HG03354 (cell line): ENCODE results near the gene ELMO1.
A peak's percentile ranks its signal among the peaks of the same experiment; 100 is the strongest.

Experiments used
- ATAC-seq: cut with Tn5 transposase; IDR thresholded peaks from one replicate; pipeline ENCODE4 v1.9.1; 2021; ENCODE audit warnings: mild to moderate bottlenecking; ENCODE audit not compliant: unreplicated experiment, poor library complexity, severe bottlenecking

ELMO1 gene

DNA sequence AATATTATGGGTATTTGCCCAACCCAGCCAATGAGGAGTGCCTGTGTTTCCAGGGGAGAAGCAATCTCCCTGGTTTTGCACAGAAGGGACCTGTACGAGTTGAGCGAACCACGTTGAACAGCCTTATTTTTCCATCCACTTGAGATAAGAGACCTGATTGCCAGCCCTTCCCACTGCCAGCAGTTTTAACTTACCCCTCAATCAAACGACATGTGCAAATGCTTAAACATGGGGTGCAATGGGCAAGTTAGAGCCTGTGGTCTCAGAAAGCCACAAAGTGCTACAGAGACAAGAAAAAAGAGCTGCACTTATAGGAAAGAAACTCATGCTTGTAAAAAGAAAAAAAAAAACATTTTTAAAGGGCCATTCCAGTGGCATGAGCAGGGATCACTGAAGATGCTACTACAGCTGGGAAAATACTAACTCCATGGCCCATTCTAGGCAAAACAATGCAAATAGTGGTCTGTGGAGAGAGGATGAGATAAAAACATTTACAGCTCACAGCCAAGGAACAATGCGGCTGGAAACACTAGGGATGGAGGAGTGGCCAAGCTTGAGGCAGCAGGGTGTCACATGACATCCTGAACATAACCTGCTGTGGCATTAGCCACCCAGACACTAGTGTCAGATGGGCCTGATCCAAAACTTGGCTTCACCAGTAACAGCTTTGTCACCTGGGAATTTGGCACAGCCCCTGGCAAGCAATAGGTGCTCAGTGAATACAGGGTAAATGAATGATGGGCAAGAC lies 162.8 kb downstream of the ELMO1 start:
- no peak for ATAC-seq

DNA sequence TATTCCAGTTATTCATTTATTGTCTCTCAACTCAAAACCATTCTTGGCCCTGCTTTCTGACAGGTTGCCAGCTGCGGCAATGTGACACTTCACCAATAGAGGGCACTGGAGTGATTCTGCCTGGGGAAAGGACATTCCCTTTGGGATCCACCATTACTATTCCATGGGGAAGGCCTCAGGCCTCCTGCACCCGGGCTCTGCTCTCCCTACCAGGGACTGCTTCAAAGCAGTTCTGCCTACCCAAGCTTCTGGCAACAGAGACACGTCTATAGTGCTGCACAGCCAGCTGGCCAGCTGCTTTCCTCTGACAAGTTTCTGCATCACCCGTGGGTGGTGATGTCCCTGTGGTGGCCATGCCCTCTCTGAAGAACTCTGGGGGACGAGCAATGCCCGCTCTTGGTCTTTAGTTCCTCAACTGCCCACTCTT lies 163.8 kb downstream of the ELMO1 start:
- ATAC-seq: no peak

DNA sequence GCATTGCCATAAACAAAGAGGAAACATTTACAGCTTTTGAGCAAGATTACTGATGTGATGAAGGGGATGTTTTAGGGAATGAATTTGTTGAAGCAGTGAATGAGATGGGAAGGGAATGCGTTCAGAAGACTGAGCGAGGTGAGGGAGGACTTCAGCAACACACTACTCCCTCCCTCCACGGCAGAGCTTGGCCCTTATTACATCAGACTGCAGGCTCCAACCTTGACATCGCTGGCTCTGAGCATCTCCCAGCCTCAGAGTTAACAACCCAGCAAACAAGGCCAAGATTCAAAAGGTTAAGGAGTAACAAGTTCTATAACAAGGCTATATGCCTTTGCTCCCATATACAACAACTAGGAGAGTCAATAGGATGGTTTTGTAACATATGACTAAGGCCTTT lies 164.4 kb downstream of the ELMO1 start:
- ATAC-seq: no peak

DNA sequence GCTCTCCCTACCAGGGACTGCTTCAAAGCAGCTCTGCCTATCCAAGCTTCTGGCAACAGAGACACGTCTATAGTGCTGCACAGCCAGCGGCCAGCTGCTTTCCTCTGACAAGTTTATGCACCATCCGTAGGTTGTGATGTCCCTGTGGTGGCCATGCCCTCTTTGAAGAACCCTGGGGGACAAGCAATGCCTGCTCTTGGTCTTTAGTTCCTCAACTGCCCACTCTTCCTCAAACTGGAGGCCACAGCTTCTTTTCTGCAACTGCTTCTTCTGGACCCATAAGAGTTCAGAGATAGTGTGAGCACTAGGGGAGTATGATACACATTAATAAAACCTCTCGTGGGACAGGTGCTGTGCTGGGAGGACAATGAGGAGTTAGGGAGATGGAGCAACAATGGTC lies 164.9 kb downstream of the ELMO1 start:
- no peak for ATAC-seq

DNA sequence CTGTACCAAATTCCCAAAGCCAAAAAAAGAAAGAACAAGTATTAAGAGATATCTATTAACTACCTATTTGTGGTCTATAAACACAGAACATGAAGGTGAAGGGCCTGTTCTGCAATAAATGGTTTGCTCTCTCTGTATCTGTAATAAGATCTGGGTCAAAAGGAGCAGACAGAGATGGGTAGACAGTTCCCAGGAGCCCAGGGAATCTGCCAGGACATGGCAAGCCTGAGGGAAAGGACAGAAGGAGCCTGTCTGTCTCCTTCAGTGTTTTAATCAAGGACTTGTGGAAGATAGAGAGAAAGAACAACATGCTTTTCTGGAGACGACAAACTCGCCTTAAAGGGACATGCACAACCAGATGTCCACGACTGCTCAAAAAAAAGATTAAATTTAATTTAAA lies 165.7 kb downstream of the ELMO1 start:
- ATAC-seq: no peak

DNA sequence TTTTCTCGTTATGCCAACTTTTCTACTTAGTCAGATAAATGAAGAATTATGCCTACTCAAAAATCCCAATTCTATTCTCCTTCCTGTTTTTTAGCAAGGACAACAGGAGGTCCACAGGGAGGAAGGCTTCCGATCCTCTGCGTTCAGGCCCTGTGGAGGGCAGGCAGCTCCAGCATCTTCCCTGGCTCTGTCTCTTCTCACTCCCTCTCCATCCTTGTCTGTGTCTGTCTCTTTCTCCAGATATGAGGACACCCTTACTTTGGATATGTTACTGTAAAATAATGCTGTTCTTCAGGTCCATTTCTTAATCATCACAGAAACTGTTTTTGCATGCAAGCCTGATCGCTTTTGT lies 166.6 kb downstream of the ELMO1 start:
- no peak for ATAC-seq

DNA sequence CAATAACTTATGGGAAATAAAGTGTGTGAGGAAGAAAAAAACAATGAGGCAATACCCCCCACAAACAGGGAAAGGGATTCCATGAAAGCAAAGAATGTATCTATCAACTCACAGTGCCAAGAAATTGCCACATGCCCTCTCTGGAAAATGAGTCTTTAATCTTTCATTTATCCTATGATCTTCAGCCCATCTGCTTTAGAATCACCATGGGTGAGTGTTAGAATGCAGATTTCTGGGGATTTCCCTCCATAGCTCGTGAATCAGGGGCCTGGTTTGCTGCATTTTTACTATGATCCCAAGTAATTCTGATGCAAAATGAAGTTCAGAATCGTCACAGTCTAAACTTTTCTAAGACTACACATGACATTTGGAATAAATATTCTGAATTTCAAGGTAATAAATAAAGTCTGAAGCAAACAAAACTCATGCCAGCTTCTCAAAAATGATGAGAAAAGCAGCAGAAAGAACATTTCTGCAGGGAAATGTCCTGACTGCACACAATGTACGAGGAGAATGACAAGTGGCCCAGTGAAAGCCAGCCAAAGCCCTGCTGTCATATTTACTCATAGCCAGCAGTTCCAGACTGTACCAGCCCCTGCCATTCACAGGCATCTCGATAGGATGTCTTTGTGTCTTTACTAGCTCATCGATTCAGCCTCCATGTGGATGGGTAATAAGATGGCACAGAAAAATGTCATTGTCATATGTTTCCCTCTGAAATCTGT lies 167.1 kb downstream of the ELMO1 start:
- no peak for ATAC-seq

DNA sequence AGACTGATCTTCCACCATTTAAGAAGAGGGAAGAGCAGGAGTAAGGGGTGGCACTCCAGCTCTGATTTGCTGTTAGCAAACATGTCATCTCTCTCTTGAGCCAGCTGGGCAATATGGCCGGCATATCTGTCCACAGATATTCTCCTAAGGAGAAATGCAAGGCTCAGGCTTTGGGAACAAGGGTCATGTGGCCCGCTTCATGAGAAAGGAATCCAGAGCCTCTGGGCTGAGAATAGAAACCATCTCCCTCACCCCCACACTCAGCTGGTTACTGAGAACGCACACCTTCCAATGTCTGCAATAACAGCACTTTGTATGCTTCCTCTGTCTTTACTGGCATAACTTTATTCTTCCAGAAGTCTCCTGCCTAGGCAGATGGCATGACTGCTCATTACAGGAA lies 171.2 kb downstream of the ELMO1 start:
- ATAC-seq: no peak

DNA sequence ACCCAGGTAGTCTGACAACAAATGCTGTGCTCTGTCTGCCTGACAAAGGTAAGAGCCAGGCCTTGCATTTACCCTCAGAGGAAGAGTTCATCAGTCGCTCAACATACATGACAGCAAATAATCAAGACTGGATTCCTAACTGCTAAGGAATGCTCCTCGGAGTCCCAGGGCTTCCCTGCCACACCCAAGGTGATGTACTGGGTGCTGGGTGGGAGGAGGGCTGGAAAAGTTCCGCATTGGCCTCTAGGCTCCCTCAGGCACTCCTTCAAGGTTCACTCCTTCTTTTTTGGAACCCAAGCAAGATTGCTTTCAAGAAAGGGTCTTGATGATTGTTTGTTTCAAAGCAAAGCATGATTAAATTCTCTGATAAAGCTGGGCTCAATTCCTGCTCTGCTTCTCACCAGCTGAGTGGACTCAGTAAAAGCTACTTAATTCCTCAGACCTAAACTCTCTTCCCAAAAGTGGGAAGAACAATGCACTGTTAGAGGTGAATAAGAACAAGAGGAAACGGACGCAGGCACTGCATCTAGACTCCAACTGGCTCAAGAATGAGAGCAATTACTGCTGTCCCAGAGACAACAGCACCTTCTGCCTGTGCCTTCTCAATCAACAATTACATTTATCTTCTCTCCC lies 173.5 kb downstream of the ELMO1 start:
- no peak for ATAC-seq

DNA sequence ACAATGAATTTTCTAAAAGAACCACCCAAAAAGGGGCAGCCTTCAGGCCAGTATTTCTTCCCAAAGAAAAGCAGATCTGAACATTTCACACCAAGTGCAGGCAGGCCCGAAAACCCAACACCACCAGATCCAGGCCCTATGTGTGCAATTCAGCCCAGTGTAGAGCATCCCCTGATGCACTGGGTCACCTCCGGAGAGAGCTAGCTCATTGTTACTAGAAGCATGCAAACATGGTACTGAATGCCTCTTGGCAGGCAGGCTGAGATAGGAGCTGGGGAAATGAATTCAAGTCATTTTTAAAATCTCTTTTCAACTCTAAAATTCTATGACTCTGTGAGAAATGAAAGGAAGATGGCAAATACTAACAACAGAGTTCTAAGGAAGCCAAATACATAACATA lies 174.8 kb downstream of the ELMO1 start:
- ATAC-seq: no peak

DNA sequence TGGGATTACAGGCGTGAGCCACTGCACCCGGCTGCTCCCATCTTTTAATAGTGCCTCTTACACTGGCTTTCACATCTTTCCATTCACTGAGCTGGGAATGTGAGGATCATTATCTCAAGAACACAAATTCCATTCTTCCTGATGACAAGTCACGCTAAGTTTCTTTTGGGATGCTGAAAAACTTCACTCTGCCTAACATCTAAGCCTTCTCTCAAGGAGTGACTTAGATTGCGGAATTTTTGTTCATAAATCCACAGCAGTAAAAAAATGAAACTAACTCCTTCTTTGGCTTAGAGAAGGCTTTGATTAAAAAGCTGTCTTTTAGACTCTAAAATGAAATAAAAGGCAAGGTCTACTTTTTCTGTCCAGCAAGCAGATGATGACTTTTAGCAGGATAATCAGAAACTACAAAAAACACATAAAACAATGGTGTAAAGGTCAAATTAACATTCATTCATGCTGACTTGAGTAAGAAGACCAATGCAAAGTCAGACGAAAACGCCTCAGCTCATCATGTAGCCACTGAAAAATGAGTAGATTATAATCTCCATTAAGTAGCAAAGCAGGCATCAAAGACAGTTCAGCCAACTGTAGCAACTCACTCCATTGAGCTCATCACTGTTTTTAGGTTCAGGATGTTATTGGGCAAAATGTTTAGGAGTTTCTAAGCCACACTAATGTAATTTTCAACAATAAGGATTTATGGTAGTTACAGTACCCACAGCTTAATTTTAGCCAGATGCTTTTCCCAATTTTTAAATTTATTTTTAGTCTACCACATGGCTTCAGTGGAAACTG lies 178.8 kb downstream of the ELMO1 start:
- ATAC-seq: no peak

DNA sequence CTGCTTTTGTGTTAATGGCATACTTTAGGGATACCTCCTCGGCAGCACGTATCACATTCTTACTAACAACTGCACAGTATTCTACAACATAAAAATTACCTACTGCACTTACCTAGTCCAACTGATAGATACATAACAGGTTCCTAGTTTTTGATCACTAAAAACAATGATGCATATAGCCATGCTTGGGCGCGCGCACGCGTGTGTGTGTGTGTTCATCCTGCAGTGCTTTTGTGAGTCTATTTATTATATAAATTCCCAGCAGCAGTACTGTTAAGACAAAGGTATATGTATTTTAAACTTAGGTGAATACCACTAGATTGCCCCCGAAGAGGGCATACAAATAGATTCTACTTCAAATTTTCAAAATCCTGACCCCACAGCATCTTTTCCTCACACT lies 181.4 kb downstream of the ELMO1 start:
- ATAC-seq: no peak

DNA sequence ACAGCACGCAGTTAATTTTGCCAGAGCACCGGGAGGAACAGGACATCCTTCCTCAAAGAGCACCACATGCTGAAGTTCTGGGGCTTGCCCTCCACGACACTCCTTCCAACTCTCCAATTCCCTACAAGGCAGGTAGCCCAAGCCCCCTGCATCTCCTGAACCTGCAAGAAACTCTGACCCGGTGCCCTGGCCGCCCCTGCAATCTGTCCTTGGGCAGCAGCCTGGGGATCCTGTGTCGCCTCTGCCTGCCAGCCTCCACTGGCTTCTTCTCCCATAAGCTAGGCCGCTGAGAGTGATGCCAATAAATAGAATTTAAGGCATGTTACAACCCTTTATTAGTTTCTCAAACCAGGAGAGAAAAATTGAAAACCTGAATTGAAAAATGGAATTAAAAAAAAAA lies 182.8 kb downstream of the ELMO1 start:
- ATAC-seq: no peak

DNA sequence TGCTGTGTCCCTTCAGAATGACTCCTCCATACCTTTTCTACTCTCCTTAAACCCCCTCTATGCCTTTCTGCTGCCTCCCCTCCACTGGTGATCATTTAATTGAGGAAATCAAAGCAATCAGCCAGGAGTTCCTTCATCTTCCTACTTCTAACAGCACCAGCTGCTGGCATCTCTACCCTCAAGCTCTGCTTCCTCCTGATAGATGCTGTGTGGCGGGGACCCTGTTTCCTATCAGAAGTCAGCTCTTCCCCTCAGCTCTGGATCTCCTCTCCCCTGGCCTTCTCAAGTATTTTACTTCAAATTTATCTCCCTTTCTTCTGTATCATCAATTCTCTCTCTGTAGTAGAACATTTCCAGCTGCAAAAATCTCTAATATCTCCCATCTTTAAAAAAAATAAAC lies 183.7 kb downstream of the ELMO1 start:
- ATAC-seq: no peak

DNA sequence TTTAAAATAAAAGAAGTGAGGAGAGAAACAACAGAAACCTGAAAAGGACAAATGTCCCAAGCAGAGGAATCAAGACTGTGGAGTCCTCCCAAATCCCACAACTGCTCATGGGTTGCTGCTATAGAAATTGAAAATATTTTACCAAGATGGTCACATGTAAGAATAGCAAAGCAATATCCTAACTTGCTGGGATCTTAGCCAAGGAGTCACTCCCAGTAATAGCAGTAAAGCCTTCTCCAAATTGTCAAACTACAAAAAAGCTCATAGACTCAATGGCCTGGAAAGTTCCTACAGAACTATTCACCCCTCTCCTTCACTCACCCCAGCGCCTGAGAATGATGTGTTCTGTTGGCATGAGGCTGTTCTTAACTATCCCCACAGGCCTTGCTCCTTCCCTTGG lies 186.5 kb downstream of the ELMO1 start:
- ATAC-seq: no peak

DNA sequence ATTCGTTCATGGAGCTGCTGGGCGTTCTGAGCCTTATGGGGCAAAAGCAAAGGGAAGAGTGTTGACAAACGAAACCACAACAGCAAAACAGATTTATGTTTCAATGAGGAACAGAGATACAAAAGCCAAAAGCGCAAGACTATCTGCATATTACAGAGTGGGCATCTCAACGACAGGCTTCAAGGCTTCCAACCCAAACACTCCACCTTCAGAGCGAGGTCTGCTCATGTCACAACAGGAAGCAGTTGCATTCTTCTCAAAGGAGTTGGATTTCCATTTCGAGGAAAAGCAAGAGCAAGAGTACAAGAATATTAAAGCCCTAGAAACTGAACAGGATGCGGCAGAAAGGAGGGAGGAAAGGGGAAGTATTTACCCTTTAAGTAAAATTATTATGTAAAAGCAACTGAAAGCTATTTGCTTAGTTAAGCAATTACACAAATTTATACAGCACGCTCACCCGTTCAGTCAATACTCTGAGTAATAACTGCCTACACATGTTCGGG lies 189.3 kb downstream of the ELMO1 start:
- peak; percentile 53 for ATAC-seq

DNA sequence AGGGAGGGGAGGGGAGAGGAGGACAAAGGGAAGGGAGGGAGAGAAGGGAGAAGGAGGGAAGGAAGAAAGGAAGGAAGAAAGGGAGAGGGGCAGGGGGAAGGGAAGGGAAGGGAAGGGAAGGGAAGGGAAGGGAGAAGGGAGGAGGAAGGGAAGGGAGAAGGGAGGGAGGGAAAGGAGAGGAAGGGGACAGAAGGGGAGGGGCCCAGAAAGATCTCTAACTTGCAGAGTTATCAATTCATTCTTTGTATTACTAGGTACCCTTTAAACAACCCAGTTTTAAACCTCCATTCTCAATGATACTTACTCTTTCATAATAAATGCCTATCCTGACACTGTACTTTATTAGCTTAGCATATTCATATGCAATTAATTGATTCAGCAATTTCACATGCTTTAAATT lies 192.0 kb downstream of the ELMO1 start:
- no peak for ATAC-seq

DNA sequence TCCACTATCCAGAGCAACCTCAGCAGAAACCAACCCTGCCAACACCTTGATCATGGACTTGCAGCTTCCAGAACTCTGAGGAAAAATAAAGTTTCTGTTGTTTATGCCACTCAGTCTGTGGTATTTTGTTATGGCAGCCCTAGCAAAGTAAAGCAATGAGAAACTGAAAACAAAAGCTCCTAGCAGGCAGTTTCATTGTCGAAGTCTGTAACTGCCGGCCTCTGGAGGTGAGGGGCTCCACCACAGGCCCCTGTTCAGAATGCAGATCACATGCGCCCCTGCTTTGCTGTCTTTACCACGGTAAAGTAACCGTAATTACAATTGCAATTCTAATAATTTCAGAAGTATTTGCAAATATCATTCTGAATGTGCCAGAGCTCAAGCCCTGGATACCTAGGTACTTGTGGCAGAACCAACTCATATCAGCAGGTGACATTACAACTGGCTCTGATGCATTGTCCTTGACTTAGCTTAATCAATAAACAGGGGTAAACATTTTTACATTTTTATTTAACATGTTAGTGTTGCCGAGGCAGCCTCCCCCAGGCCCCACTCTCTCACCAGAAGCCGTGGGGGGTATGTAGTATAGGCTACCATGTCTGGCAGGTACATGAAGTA lies 193.2 kb downstream of the ELMO1 start:
- no peak for ATAC-seq

DNA sequence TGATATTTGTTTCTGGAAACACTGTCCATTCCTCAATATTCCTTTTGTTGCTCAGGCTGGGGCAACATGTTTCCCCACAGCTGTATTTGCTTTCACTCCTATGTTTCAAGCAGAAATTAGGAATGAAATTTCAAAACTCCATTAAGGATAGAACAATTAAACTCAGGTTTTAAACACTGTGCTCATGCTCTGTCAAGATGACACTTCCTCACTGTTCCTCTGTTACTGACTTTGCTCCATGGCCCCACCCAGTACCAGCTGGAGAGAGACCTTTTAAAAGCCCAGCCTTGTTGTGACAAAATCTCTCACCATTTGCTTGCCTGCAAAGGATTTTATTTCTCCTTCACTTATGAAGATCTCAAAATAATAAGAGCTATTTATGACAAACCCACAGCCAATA lies 197.4 kb downstream of the ELMO1 start:
- no peak for ATAC-seq

DNA sequence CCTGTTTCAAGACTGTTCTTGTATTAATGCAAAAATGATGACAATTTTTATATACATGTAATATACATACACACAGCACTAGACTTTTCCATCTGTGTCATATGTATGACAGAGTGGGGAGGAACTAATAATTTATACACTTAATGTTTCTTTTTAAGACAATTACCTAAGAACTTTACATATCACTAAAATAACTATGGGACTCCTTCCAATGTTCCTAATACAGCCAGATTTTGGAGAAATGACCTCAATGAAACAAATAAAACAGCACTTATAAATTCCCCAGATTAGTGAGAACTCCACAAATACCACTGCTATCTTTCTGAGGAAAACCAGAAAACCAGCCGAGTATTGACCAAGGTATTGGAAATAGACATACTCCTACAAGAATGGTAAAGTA lies 199.4 kb downstream of the ELMO1 start:
- ATAC-seq: no peak
